Measurements from ENCODE around the gene MCRS1. TPM values are rescaled to one million over a fixed set of nuclear protein-coding genes. Genes with fewer than 3 reads are reported as not detected.

MCRS1 gene
- total and polyA plus RNA-seq, 8 donors: 40.5 to 65.2 (median 52.3) TPM

GRCh38 chr12:49527361-49528130 is 40.4 kb downstream of the MCRS1 start:
- H3K4me3 ChIP-seq: no peak overlapping the region
- H3K27ac ChIP-seq: no peak overlapping the region
- DNase-seq (no peak), ATAC-seq (no peak)
- H3K9me3 ChIP-seq: no peaks in the 10 kb centered on the region
- peaks cover 0 to 32% of the 10 kb centered on the region in 2 donors for H3K36me3 ChIP-seq
- intact Hi-C loops (cut with DNase I): no loop called here
- no peaks in the 10 kb centered on the region for H3K4me1 ChIP-seq
- TF ChIP-seq CTCF (IDR thresholded peaks at IDR 0.05): no peak
- no peaks in the 10 kb centered on the region for H3K27me3 ChIP-seq

- TF ChIP-seq CTCF (IDR thresholded peaks at IDR 0.05): no peak
- Histone ChIP-seq H3K36me3 (peaks cover 0 to 36% of the 10 kb centered on the region in 2 donors), H3K27me3 (no peaks in the 10 kb centered on the region), H3K4me1 (no peaks in the 10 kb centered on the region), H3K9me3 (no peaks in the 10 kb centered on the region), H3K27ac (no peak overlapping the region), H3K4me3 (no peak overlapping the region)
- DNase-seq (no peak), ATAC-seq (no peak)
- intact Hi-C loops (cut with DNase I): no loop called here
Observed at GRCh38 chr12:49525942-49526341, 42.0 kb downstream of the MCRS1 start.

DNA sequence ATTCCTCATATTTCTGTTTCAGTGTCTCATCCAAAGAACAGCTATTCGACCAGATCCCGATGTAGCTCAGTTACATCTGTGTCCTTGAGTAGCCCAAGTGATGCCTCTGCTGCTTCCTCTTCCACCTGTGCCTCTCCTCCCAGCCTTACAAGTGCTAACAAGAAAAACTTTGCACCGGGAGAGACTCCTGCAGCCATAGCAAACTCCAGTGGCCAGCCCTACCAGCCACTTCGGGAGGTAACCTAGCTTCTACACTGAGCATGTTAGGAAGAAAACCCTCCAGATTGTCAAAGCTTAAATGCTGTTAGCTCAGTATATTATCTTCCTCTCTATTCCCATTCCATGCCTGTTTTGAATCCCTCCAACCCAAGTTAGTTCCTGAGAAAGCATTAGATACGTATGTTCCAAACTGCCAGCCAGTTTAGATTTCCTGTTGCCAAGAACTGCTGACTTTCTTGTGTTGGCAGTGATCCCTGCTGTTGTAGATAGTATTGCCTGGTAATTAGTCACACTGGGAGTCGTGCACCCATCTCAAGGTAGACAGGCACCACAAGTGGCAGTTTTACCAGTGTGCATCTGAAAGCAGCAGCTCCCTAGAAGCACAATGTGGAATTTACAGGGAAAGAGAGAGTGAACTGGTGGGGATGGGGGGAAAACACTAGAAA is 43.1 kb downstream of the MCRS1 start:
- no peak overlapping the region for H3K4me3 ChIP-seq
- intact Hi-C loops (cut with DNase I): no loop called here
- no peak for DNase-seq
- no peaks in the 10 kb centered on the region for H3K4me1 ChIP-seq
- no peaks in the 10 kb centered on the region for H3K27me3 ChIP-seq
- no peaks in the 10 kb centered on the region for H3K9me3 ChIP-seq
- no peak for TF ChIP-seq CTCF (IDR thresholded peaks at IDR 0.05)
- ATAC-seq: no peak
- H3K36me3 ChIP-seq: peaks cover 0 to 36% of the 10 kb centered on the region in 2 donors
- H3K27ac ChIP-seq: no peak overlapping the region

DNA sequence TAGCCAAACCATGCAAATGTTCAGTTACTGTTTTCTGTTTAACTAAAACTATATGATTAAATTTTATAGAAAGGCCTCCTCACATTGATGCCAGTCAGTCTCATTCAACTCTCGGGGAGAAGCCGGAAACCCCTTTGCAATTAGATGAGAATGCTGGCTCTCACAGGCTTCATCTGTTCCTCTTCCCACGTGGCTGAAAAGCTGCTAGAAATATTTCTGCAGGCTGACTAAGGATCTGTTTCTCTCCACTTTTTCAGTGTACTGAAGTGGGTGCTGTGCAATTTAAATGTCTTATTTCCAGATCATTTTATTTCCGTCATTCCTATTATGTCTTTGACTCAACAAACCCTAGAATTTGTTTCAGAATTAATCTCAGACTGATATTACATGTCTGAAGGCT is 46.6 kb downstream of the MCRS1 start:
- H3K36me3 ChIP-seq: peaks cover 0 to 23% of the 10 kb centered on the region in 2 donors
- no peak for DNase-seq
- ATAC-seq: no peak
- intact Hi-C loops (cut with DNase I): no loop called here
- no peak for TF ChIP-seq CTCF (IDR thresholded peaks at IDR 0.05)
- H3K4me3 ChIP-seq: no peak overlapping the region
- no peaks in the 10 kb centered on the region for H3K27me3 ChIP-seq
- H3K9me3 ChIP-seq: no peaks in the 10 kb centered on the region
- no peaks in the 10 kb centered on the region for H3K4me1 ChIP-seq
- H3K27ac ChIP-seq: no peak overlapping the region

- peaks cover 0 to 6% of the 10 kb centered on the region in 2 donors for H3K36me3 ChIP-seq
- H3K27me3 ChIP-seq: no peaks in the 10 kb centered on the region
- ATAC-seq (no peak), DNase-seq (no peak)
- no peak for TF ChIP-seq CTCF (IDR thresholded peaks at IDR 0.05)
- no peaks in the 10 kb centered on the region for H3K4me1 ChIP-seq
- intact Hi-C loops (cut with DNase I): no loop called here
- H3K27ac ChIP-seq: no peak overlapping the region
- no peaks in the 10 kb centered on the region for H3K9me3 ChIP-seq
- H3K4me3 ChIP-seq: no peak overlapping the region
Observed at GRCh38 chr12:49519574-49519936, 48.4 kb downstream of the MCRS1 start.

Data from left lung (tissue), 10 donors.